Loucy (cell line): ENCODE results near the gene SLC4A4.

ENCODE experiments used
- H2AFZ ChIP-seq: fragments of 200-600 bp; sonication (generic); 2 replicates; pipeline ENCODE4 v1.6.0; 2016; ENCODE audit warnings: antibody characterized with exemption, mild to moderate bottlenecking, low read length, moderate library complexity
- H3F3A ChIP-seq: fragments of 200-600 bp; 2 replicates; pipeline ENCODE4 v1.6.0; 2016; ENCODE audit warnings: antibody characterized with exemption, low read depth, mild to moderate bottlenecking
- H3K27me3 ChIP-seq: fragments of 200-600 bp; sonication (generic); 2 replicates; pipeline ENCODE4 v1.6.1; 2014; ENCODE audit warnings: low read length, mild to moderate bottlenecking; ENCODE audit not compliant: insufficient read depth, poor library complexity, severe bottlenecking
- H3K36me3 ChIP-seq: fragments of 200-600 bp; sonication (generic); 2 replicates; pipeline ENCODE4 v1.6.1; 2016; ENCODE audit warnings: low read length; ENCODE audit not compliant: insufficient read depth
- H3K4me1 ChIP-seq: fragments of 200-600 bp; sonication (generic); 2 replicates; pipeline ENCODE4 v1.5.1; 2014; ENCODE audit warnings: low read length, mild to moderate bottlenecking; ENCODE audit not compliant: insufficient read depth, poor library complexity, severe bottlenecking
- H3K4me2 ChIP-seq: fragments of 200-600 bp; sonication (generic); 2 replicates; pipeline ENCODE4 v1.6.0; 2014; ENCODE audit warnings: antibody characterized with exemption, low read length, low read depth, mild to moderate bottlenecking; ENCODE audit not compliant: poor library complexity, severe bottlenecking
- H3K4me3 ChIP-seq: fragments of 200-600 bp; sonication (generic); 2 replicates; pipeline ENCODE4 v1.5.1; 2014; ENCODE audit warnings: low read length, mild to moderate bottlenecking, mixed read lengths; ENCODE audit not compliant: poor library complexity, severe bottlenecking
- H3K79me2 ChIP-seq: fragments of 200-600 bp; sonication (generic); 2 replicates; pipeline ENCODE4 v1.6.1; 2014; ENCODE audit warnings: low read length; ENCODE audit not compliant: insufficient read depth
- H3K9ac ChIP-seq: fragments of 200-600 bp; sonication (generic); 2 replicates; pipeline ENCODE4 v1.6.0; 2014; ENCODE audit warnings: mild to moderate bottlenecking, low read depth, low read length, moderate library complexity; ENCODE audit not compliant: poor library complexity, severe bottlenecking
- H3K9me2 ChIP-seq: fragments of 200-600 bp; sonication (generic); replicated peaks from 2 replicates; pipeline ENCODE4 v1.6.1; 2016; ENCODE audit warnings: low read depth, low read length, mixed read lengths
- H3K9me3 ChIP-seq: fragments of 200-600 bp; sonication (generic); 2 replicates; pipeline ENCODE4 v1.6.1; 2014; ENCODE audit warnings: mild to moderate bottlenecking, antibody characterized with exemption, low read length, low read depth; ENCODE audit not compliant: insufficient read depth
- H4K20me1 ChIP-seq: fragments of 200-600 bp; sonication (generic); 2 replicates; pipeline ENCODE4 v1.6.0; 2014; ENCODE audit warnings: antibody characterized with exemption, low read length, mild to moderate bottlenecking; ENCODE audit not compliant: insufficient read depth, poor library complexity, severe bottlenecking
- CTCF ChIP-seq: fragments of 200-600 bp; sonication (generic); conservative IDR thresholded peaks from 2 replicates; pipeline ENCODE4 v1.5.1; 2014; ENCODE audit warnings: mild to moderate bottlenecking, antibody characterized with exemption, low read length
- EZH2phosphoT487 ChIP-seq: fragments of 200-600 bp; IDR thresholded peaks from 2 replicates; pipeline ENCODE4 v1.6.1; 2018; ENCODE audit warnings: antibody characterized with exemption, mild to moderate bottlenecking, moderate library complexity, borderline replicate concordance

SLC4A4 gene

DNA sequence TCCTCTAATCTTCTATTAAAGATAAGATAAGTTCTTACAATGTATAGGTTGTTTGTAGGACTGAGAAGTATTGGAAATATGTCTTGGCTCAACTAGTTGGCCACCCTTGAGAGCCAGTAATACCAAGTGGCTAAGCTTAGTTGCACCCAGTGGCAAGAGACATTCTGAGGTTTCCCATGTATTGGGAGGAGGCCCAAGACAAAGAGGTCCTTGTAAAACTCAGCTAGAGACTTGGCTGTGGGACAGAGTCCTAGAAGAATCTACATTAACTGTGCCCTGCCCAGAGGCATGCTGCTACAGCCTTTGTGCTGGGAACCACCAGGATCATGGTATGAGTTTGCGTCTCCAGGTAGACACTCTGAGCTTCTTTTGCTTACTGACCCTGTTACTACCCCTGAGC lies 41.9 kb upstream of the SLC4A4 start:
- no peak overlapping the region for H3K4me3 ChIP-seq
- no peaks in the 10 kb centered on the region for H3K9me2 ChIP-seq
- no peaks in the 10 kb centered on the region; the same call in 1 of the 2 replicates for H3K79me2 ChIP-seq
- H3K36me3 ChIP-seq = no peaks in the 10 kb centered on the region
- TF ChIP-seq CTCF (no peak), EZH2phosphoT487 (no peak)
- no peak overlapping the region for H3K9ac ChIP-seq
- no peaks in the 10 kb centered on the region for H3K9me3 ChIP-seq
- H3F3A ChIP-seq = no peaks in the 10 kb centered on the region
- H3K27me3 ChIP-seq = no peaks in the 10 kb centered on the region
- no peak overlapping the region for H3K4me2 ChIP-seq
- H2AFZ ChIP-seq = no peak overlapping the region
- no peaks in the 10 kb centered on the region for H3K4me1 ChIP-seq
- H4K20me1 ChIP-seq = no peaks in the 10 kb centered on the region

DNA sequence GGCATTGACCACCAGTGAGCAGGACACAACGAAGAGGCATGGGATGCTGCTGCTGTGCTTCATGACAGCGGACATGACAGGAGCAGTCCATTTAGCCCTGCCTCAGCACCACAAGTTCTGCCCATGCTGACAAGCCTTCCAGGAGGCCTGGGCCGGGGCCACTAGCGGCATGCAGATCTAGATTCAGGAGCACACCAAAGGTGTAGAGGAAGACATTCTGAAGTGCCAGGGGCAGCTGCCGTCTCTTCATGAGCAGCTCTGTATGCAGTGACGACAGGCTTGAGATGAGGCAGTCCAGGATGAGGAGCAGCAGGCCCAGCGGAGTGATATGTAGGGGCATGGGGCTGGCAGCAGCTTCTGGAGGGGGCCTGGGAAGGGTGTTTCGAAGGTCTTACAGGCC lies 38.5 kb upstream of the SLC4A4 start:
- no peak overlapping the region for H3K4me2 ChIP-seq
- H3K9me2 ChIP-seq = no peaks in the 10 kb centered on the region
- no peak overlapping the region for H3K4me3 ChIP-seq
- no peaks in the 10 kb centered on the region; the same call in 1 of the 2 replicates for H3K79me2 ChIP-seq
- TF ChIP-seq EZH2phosphoT487 (no peak), CTCF (no peak)
- H3F3A ChIP-seq = no peaks in the 10 kb centered on the region
- no peak overlapping the region for H3K9ac ChIP-seq
- H3K27me3 ChIP-seq = no peaks in the 10 kb centered on the region
- H2AFZ ChIP-seq = no peak overlapping the region
- no peaks in the 10 kb centered on the region for H4K20me1 ChIP-seq
- H3K4me1 ChIP-seq = no peaks in the 10 kb centered on the region
- no peaks in the 10 kb centered on the region for H3K9me3 ChIP-seq
- no peaks in the 10 kb centered on the region for H3K36me3 ChIP-seq

DNA sequence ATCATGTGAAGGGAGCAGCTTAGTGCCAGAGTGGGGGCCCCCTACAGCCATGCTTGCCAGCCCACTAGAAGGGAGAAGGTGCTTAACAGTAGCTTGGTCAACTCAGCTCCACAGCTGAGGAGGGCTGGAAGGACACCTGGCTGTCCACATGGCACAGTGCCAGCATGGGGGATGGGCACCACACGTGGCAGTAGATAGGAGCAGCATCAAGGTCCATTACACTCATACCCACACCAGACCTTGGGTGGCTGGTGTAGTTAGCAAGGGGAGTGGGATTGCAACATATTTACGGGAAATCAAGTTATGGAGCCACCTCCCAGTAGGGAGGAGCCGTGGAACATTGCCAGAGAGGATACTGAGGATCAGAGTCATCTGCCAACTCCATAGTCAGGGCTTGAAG lies 37.9 kb upstream of the SLC4A4 start:
- H4K20me1 ChIP-seq = no peaks in the 10 kb centered on the region
- no peaks in the 10 kb centered on the region for H3K9me3 ChIP-seq
- TF ChIP-seq EZH2phosphoT487 (no peak), CTCF (no peak)
- no peaks in the 10 kb centered on the region for H3F3A ChIP-seq
- H3K4me3 ChIP-seq = no peak overlapping the region
- H3K36me3 ChIP-seq = no peaks in the 10 kb centered on the region
- no peaks in the 10 kb centered on the region for H3K4me1 ChIP-seq
- H3K9ac ChIP-seq = no peak overlapping the region
- no peaks in the 10 kb centered on the region for H3K27me3 ChIP-seq
- no peak overlapping the region for H2AFZ ChIP-seq
- H3K9me2 ChIP-seq = no peaks in the 10 kb centered on the region
- no peaks in the 10 kb centered on the region; the same call in 1 of the 2 replicates for H3K79me2 ChIP-seq
- H3K4me2 ChIP-seq = no peak overlapping the region
